Inflammatory macrophage treated with lipopolysaccharide for 4 hours (primary cell): ENCODE results near the gene IP6K1.
"Not testable (repeated sequence)": the region's sequence is repeated elsewhere in the genome, so short reads cannot be mapped to it uniquely, and the experiment has no call there.

Source experiments
- DNase-seq: peaks from one replicate; pipeline ENCODE4 v3.0.0-alpha.2; 2020

The IP6K1 gene

GRCh38 chr3:49685846-49686245, 100.5 kb downstream of the IP6K1 start:
- DNase-seq, result not testable (repeated sequence)

- DNase-seq, result not testable (repeated sequence)
These were observed 101.2 kb downstream of the IP6K1 start for GRCh38 chr3:49685103-49685502.

GRCh38 chr3:49684453-49684852, 101.9 kb downstream of the IP6K1 start:
- DNase-seq, result not testable (repeated sequence)

GRCh38 chr3:49683162-49683561, 103.2 kb downstream of the IP6K1 start:
- DNase-seq, result no peak

- no peak for DNase-seq
These were observed 104.8 kb downstream of the IP6K1 start for GRCh38 chr3:49681543-49681942.

- DNase-seq, result no peak
These were observed 105.2 kb downstream of the IP6K1 start for GRCh38 chr3:49681232-49681522.

- no peak for DNase-seq
These were observed 105.7 kb downstream of the IP6K1 start for GRCh38 chr3:49680493-49681231.

GRCh38 chr3:49675912-49676311, 110.4 kb downstream of the IP6K1 start:
- no peak for DNase-seq

GRCh38 chr3:49674497-49674983, 111.8 kb downstream of the IP6K1 start:
- no peak for DNase-seq
